ENCODE data around the gene PKNOX2. TPM values are rescaled to one million over a fixed set of nuclear protein-coding genes. Genes with fewer than 3 reads are reported as not detected.

Gene PKNOX2
- total and polyA plus RNA-seq, 9 of the 15 experiments (the other 6 are each of a cell fraction or from before 2014, with no cell fraction given) = not detected

GRCh38 chr11:125452125-125452470, 287.5 kb downstream of the PKNOX2 start:
- BruUV-seq (replicated peaks) = no TSS peak
- 85% methylated on average over 7 of the region's 7 CpGs for WGBS (ENCODE audit: insufficient coverage, low coverage, missing lambda C conversion rate)
- intact Hi-C loops (cut with micrococcal nuclease) = loop anchor here (5.0 kb wide), 1 partner anchor 100 kb away; no protein-coding TSS in a partner anchor
- H2AFZ ChIP-seq (ENCODE audit: low read depth, low read length) = peak overlapping the region; percentile 57
- H3K79me2 ChIP-seq (ENCODE audit: control insufficient read depth, insufficient read depth, low read length) = no peaks in the 10 kb centered on the region
- no peak overlapping the region; the same call in 1 of the 2 replicates for H3K4me2 ChIP-seq (ENCODE audit: insufficient read depth, low read length)
- H3K9me3 ChIP-seq (replicated peaks; ENCODE audit: control insufficient read depth, insufficient read depth, low read depth, low read length) = no peaks in the 10 kb centered on the region
- peak overlapping the region in 1 of 2 experiments; percentile 37; a peak in 1 of 4 replicates for H3K9ac ChIP-seq (ENCODE audit: insufficient read depth in 1 of 2, low read depth in 2 of 2, low read length in 2 of 2)
- FAIRE-seq = no peak
- H3K4me3 ChIP-seq = no peak overlapping the region
- DNase-seq (ENCODE audit: extremely low read depth in 1 of 4, low spot score in 3 of 4) = no peak
- ChIA-PET CTCF (ENCODE audit: low intra/inter-chr PET ratio) (no interaction called here), POLR2A (no interaction called here)
- 0 out of 3 replicates have a peak, but pooled peaks have one; percentile 5 for ATAC-seq
- H3K9me1 ChIP-seq (ENCODE audit: control insufficient read depth, insufficient read depth, low read length) = no peaks in the 10 kb centered on the region
- TF ChIP-seq ETV6 (IDR thresholded peaks at IDR 0.05; ENCODE audit: borderline replicate concordance in 1 of 2, low read depth in 2 of 2, low read length in 1 of 2) (no peak), ETV6 (CRISPR knock-in tag; IDR thresholded peaks at IDR 0.05; ENCODE audit: borderline replicate concordance) (no peak), LEF1 (IDR thresholded peaks at IDR 0.05) (no peak), BMI1 (IDR thresholded peaks at IDR 0.05; ENCODE audit: low read length) (no peak), LARP7 (IDR thresholded peaks at IDR 0.05) (no peak), ZNF175 (CRISPR knock-in tag; IDR thresholded peaks at IDR 0.05; ENCODE audit: low read depth) (no peak), HEY1 (CRISPR knock-in tag; IDR thresholded peaks at IDR 0.05; ENCODE audit: borderline replicate concordance) (no peak), ZHX1 (conservative IDR thresholded peaks at IDR 0.05; ENCODE audit: low read length) (no peak), SRSF7 (optimal IDR thresholded peaks at IDR 0.05; ENCODE audit: low read depth, low read length) (no peak), ZNF561 (CRISPR knock-in tag; conservative IDR thresholded peaks at IDR 0.05) (no peak)
- H3K27ac ChIP-seq (ENCODE audit: extremely low read depth, low read depth, low read length) = no peak overlapping the region
- H4K20me1 ChIP-seq (replicated peaks; ENCODE audit: control insufficient read depth, insufficient read depth, low read length) = no peaks in the 10 kb centered on the region
- peaks cover 24 to 28% of the 10 kb centered on the region in 2 experiments for H3K4me1 ChIP-seq (replicated peaks in 1 of 2; ENCODE audit: control insufficient read depth in 2 of 2, insufficient read depth in 2 of 2, low read length in 2 of 2)
- in situ Hi-C loops (cut with MboI) = no loop called here
- H3K36me3 ChIP-seq (ENCODE audit: control insufficient read depth, insufficient read depth, low read length) = no peaks in the 10 kb centered on the region
- no peaks in the 10 kb centered on the region for H3K27me3 ChIP-seq (ENCODE audit: control insufficient read depth in 2 of 2, insufficient read depth in 2 of 2, low read length in 2 of 2)
